Vagina (tissue), 2 donors: ENCODE measurements around the gene CDH4. TPM values are rescaled to one million over a fixed set of nuclear protein-coding genes. Genes with fewer than 3 reads are reported as not detected.

Experiments
- DNase-seq, 2 donors: peaks; one replicate each; pipeline ENCODE4 v3.0.0-alpha.2; 2017; ENCODE audit errors: extremely low spot score in 2 of 2
- H3K27ac ChIP-seq: fragments of 200-600 bp; sonication (generic); one replicate; pipeline ENCODE4 v1.5.1; 2019
- H3K27me3 ChIP-seq: fragments of 200-600 bp; sonication (generic); one replicate; pipeline ENCODE4 v1.5.1; 2019
- H3K36me3 ChIP-seq, 2 donors: fragments of 200-600 bp; sonication (generic); one replicate each; pipeline ENCODE4 v1.5.1; 2017 to 2019
- H3K4me1 ChIP-seq: fragments of 200-600 bp; sonication (generic); one replicate; pipeline ENCODE4 v1.5.1; 2019
- H3K4me3 ChIP-seq, 2 donors: fragments of 200-600 bp; sonication (generic); 1 replicate in 1 of 2; 2 replicates in 1 of 2; pipeline ENCODE4 v1.5.1; 2016 to 2019
- H3K9me3 ChIP-seq: fragments of 200-600 bp; sonication (generic); one replicate; pipeline ENCODE4 v1.5.1; 2019
- POLR2A ChIP-seq, 2 donors: fragments of 450-650 bp; IDR thresholded peaks; one replicate each; pipeline ENCODE4 v1.6.1; 2017; ENCODE audit warnings: antibody characterized with exemption in 2 of 2, mild to moderate bottlenecking in 2 of 2, moderate library complexity in 2 of 2
- POLR2AphosphoS5 ChIP-seq, 2 donors: sonication (generic); formaldehyde crosslinking; IDR thresholded peaks; one replicate each; pipeline ENCODE4 v1.9.0; 2017; ENCODE audit warnings: antibody characterized with exemption in 2 of 2, mild to moderate bottlenecking in 2 of 2, low read depth in 1 of 2; ENCODE audit not compliant: insufficient read depth in 1 of 2
- intact Hi-C: fragments of 100-400 bp; cut with DNase I; formaldehyde crosslinking; loops from one replicate; pipeline ENCODE4 v1.15.1; 2023
- total RNA-seq: library from RNA; depleted of rRNA; stranded (reverse); fragments of >200 nt; gene quantifications from one replicate; pipeline ENCODE4 v1.2.3, GENCODE V29; 2016
- TF ChIP-seq, protein P1 (sequence below), 3 experiments: fragments of 450-650 bp in 2 of 3; fragments of 200-600 bp in 1 of 3; sonication (generic) in 1 of 3; IDR thresholded peaks; one replicate each; pipeline ENCODE4 v1.5.1; 2017 to 2019; ENCODE audit warnings: antibody characterized with exemption in 3 of 3, mild to moderate bottlenecking in 2 of 3, moderate library complexity in 2 of 3

The CDH4 gene
- total RNA-seq, 1 donor from 2014 or later, result 0.25 TPM

DNA sequence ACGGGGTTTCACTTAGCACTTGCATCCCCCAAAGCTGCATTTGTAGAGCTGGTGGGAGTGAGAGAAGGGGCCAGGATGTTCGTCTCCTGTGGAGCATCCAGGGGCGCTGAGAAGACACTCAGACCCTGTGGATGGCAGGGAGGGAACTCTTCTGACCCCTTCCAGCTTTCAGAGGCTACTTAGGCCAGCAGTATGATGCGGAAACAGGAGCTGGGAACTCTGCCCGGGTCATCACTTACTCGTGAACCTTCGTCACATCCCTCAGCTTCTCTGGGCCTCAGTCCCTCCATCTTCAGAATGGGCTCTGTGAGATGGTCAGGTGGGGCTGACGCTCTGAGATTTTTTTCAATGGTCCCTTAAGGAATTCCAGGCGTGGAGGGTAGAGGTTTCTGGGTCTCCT, 585.1 kb downstream of the CDH4 start:
- TF ChIP-seq, protein P1, sequence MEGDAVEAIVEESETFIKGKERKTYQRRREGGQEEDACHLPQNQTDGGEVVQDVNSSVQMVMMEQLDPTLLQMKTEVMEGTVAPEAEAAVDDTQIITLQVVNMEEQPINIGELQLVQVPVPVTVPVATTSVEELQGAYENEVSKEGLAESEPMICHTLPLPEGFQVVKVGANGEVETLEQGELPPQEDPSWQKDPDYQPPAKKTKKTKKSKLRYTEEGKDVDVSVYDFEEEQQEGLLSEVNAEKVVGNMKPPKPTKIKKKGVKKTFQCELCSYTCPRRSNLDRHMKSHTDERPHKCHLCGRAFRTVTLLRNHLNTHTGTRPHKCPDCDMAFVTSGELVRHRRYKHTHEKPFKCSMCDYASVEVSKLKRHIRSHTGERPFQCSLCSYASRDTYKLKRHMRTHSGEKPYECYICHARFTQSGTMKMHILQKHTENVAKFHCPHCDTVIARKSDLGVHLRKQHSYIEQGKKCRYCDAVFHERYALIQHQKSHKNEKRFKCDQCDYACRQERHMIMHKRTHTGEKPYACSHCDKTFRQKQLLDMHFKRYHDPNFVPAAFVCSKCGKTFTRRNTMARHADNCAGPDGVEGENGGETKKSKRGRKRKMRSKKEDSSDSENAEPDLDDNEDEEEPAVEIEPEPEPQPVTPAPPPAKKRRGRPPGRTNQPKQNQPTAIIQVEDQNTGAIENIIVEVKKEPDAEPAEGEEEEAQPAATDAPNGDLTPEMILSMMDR (IDR thresholded peaks at IDR 0.05), result no peak
- TF ChIP-seq POLR2AphosphoS5 (IDR thresholded peaks at IDR 0.05; ENCODE audit: insufficient read depth in 1 of 2, low read depth in 1 of 2) (no peak), POLR2A (IDR thresholded peaks at IDR 0.05) (no peak)
- intact Hi-C loops, result no loop called here

DNA sequence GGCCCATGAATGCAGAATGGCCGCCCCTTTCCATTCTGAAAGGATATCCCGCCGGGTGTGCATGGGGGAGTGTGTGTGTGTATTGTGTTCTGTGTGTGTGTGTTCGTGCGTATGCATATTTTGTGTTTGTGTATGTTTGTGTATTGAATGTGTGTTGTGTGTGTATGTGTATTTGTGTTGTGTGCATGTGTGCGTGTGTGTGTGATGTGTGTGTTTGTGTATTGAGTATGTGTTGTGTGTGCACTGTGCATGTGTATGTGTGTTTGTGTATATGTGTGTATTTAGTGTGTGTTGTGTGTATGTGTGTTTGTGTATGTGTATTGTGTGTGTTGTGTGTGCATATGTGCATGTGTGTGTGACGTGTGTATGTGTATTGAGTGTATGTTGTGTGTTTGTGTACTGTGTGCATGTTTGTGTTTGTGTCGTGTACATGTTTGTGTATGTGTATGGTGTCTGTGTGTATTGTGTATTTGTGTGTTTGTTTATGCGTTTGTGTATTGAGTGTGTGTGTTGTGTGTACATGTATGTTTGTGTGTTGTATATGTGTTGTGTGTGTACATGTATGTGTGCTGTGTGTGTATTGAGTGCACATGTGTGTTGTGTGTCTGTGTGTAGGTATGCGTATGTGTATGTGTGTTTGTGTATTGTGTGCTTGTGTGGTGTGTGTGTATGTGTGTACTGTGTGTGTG, 587.3 kb downstream of the CDH4 start:
- TF ChIP-seq, protein P1 (IDR thresholded peaks at IDR 0.05), result no peak
- TF ChIP-seq POLR2A (IDR thresholded peaks at IDR 0.05), result no peak
- no peak for TF ChIP-seq POLR2AphosphoS5 (IDR thresholded peaks at IDR 0.05; ENCODE audit: insufficient read depth in 1 of 2, low read depth in 1 of 2)
- Histone ChIP-seq H3K36me3 (no peaks in the 10 kb centered on the region), H3K9me3 (no peaks in the 10 kb centered on the region), H3K4me1 (no peaks in the 10 kb centered on the region), H3K27ac (no peak overlapping the region), H3K27me3 (no peaks in the 10 kb centered on the region), H3K4me3 (no peak overlapping the region)
- intact Hi-C loops, result no loop called here
- no peak for DNase-seq

More for the DNA sequence above, 585.1 kb downstream of the CDH4 start:
- Histone ChIP-seq H3K27me3 (no peaks in the 10 kb centered on the region), H3K4me1 (no peaks in the 10 kb centered on the region), H3K27ac (no peak overlapping the region), H3K4me3 (no peak overlapping the region), H3K9me3 (no peaks in the 10 kb centered on the region), H3K36me3 (no peaks in the 10 kb centered on the region)
- no peak for DNase-seq

- H3K36me3 ChIP-seq, result no peaks in the 10 kb centered on the region
- H3K9me3 ChIP-seq, result no peaks in the 10 kb centered on the region
- no peak for DNase-seq
- H3K4me1 ChIP-seq, result no peaks in the 10 kb centered on the region
- intact Hi-C loops, result no loop called here
- H3K27me3 ChIP-seq, result no peaks in the 10 kb centered on the region
- TF ChIP-seq, protein P1 (IDR thresholded peaks at IDR 0.05), result no peak
- TF ChIP-seq POLR2A (IDR thresholded peaks at IDR 0.05), result no peak
- TF ChIP-seq POLR2AphosphoS5 (IDR thresholded peaks at IDR 0.05; ENCODE audit: insufficient read depth in 1 of 2, low read depth in 1 of 2), result no peak
- no peak overlapping the region for H3K27ac ChIP-seq
- no peak overlapping the region for H3K4me3 ChIP-seq
Measured at GRCh38 chr20:61839912-61840778, 588.1 kb downstream of the CDH4 start.

DNA sequence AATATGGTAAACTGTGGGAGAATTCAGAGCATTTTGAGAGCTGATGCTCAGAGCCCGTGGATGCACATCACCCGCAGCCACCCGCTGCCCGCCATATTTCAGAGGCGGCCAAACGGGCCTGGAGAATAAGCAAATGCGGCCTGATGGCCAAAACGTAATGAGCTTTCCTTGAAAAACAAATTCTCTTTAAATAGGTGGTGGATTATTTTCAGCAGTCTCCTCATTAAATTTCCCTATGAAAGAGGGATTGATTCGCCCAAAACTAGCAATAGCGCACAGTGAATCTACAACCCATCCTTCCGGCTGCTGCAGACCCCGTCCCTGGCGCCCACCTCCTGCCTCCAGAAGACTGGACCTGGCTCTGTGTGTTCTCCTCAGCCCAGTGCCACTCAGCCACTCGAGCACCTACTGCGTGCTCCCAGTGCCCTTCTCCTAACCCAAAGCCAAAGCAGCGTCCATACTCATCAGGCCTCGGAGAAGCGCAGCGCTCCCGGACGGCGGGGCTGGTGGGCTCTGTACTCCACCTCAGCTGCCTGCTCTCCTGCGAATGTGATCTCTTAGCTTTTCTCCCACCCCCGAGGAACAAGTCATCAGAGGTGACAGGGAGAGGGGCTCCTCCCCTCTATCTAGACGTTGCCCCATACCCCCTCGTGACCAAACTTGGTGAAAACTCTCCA, 588.9 kb downstream of the CDH4 start:
- intact Hi-C loops, result no loop called here
- no peaks in the 10 kb centered on the region for H3K4me1 ChIP-seq
- no peak overlapping the region for H3K27ac ChIP-seq
- H3K4me3 ChIP-seq, result no peak overlapping the region
- no peaks in the 10 kb centered on the region for H3K9me3 ChIP-seq
- TF ChIP-seq POLR2AphosphoS5 (IDR thresholded peaks at IDR 0.05; ENCODE audit: insufficient read depth in 1 of 2, low read depth in 1 of 2) (no peak), POLR2A (IDR thresholded peaks at IDR 0.05) (no peak)
- TF ChIP-seq, protein P1 (IDR thresholded peaks at IDR 0.05), result no peak
- DNase-seq, result no peak
- no peaks in the 10 kb centered on the region for H3K36me3 ChIP-seq
- no peaks in the 10 kb centered on the region for H3K27me3 ChIP-seq
